GM19468 (cell line): ENCODE measurements around the gene PPARA.

Source experiments
- ATAC-seq: cut with Tn5 transposase; IDR thresholded peaks from one replicate; pipeline ENCODE4 v1.9.1; 2021; ENCODE audit warnings: mild to moderate bottlenecking, moderate library complexity, moderate number of reproducible peaks; ENCODE audit not compliant: unreplicated experiment; ENCODE audit errors: extremely low read depth

PPARA gene

DNA sequence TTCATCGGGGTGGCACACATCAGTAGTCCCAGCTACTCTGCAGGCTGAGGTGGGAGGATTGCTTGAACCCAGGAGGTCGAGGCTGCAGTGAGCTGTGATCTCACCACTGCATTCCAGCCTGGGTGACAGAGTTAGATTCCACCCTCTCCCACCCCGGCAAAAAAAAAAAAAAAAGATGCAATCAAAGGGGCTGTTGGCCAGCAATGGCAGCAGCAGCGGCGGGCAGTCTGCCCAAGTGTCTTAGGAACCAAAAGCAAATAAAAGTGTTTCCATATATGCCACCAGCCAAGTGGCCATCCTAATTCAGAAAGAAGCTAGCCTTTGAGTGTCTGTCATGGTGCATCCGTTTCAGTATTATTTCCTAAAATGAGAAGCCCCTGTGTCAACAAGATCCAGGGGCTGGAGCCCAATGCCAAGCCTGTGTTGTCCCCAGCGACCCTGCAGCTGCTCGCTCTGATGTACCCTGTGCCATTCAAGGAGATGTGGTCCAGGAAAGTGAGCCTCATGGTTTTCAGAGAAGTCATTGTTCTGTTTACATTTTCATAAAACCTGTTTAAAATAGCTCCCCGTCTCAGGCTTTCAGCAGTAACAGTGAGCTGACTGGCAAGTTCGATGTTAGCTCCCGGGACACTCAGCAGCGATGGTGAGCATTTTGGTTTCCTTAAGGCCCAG is 87.3 kb downstream of the PPARA start:
- no peak for ATAC-seq

GRCh38 chr22:46238541-46238940 is 88.2 kb downstream of the PPARA start:
- no peak for ATAC-seq

DNA sequence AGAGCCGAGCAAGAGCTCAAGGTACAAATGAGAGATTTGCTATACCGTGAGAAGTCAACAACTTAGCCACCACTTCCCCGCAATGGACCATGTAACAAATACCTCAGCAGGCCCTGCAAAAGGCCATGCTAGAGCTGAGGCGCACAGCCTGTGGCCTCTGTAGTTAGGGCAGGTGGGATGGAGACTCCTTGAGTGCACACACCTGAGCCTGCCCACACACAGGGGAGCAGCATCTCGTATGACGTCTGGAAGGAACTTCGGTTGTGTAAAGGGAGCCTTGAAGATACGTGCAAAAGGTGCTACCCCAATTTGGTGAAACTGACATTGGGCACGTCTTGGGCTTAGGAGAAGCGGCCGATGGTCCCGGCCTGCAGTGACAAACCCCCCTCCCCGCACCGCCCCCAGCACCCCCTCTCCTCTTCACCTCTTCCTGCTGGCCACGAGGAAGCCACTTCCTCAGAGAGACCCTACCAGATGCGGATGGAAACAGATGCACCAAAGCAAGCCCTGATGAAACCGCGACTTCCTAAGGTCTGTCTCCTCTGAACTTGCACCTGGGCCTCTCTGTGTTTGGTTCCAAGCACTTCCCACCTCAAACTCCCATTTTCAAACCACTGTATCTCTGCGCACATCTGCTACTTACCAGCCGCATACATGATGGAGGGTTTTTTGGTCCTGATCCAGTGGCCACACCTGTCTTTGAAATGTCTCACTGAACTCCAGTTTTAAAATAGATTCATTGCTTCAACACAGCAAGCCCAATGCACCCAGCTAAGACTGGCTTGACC is 89.1 kb downstream of the PPARA start:
- ATAC-seq: no peak

GRCh38 chr22:46240073-46240472 is 89.7 kb downstream of the PPARA start:
- no peak for ATAC-seq

- no peak for ATAC-seq
These were observed 90.2 kb downstream of the PPARA start for GRCh38 chr22:46240506-46240905.

DNA sequence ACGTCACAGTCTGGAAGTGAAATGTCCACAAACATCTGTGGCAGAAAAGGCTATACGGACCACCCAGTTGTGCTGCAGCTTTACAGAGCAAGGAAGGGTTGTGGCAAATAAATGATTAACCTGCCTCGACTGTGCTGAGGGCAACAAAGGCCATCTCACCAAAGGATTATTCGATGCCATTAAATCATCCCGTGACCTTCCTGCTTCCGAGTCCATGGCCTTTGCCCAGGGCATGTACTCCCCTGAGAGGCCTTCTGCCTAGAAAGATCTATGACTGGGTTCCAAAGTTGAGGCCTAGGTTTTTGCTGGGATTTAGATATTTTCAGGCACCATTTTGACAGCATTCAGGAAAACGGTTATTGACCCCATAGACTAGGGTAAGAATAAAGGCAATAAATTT is 90.6 kb downstream of the PPARA start:
- no peak for ATAC-seq

DNA sequence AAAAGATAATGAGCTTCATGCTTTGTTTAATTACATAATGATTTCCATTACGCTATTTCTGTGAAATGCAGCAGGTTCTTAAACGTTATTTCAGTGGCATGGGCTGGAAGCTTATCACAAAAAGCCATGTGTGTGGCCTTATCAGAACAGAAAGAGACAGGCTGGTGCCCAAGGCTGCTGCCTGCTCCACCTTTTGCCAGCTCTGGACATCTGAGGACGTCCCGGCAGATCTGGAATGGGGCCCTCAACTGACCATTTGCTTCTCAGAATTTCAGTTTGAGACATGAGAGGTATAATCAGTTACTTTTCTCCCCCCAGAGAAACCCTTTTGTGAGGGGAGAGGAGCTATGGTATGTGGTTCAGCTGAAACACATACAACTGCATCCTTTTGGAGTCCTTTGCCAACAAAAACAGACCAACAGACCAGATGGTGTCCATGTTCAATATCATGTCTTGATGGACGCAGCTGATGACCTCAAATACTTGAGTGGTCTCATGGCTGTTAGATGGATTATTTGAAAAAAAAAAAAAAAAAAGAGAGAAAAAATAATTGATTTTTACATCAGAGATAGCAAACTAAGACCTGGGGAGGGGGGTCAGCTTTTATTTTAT is 91.2 kb downstream of the PPARA start:
- no peak for ATAC-seq

- ATAC-seq: no peak
These were observed 91.8 kb downstream of the PPARA start for GRCh38 chr22:46242076-46242475.

DNA sequence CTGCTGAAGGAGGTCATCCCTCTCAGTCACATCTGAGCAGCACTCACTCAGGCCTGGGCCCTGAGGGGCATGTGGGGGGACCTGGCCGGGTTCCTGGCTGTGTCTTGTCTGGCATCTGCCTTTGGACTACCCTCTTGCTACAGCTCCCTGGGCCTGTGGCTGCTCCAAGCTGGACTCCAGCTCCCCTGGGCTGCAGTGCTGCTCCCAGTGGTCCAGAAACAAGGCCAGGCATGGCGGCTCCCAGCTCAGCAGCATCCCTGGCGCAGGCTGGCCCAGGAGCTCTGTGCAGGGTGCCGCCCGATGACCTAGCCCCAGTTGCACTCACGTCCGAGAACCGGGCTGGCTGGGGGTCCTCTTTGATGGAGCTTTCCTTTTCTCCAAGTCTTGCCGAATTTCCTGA is 94.4 kb downstream of the PPARA start:
- no peak for ATAC-seq

GRCh38 chr22:46245511-46245910 is 95.2 kb downstream of the PPARA start:
- no peak for ATAC-seq

DNA sequence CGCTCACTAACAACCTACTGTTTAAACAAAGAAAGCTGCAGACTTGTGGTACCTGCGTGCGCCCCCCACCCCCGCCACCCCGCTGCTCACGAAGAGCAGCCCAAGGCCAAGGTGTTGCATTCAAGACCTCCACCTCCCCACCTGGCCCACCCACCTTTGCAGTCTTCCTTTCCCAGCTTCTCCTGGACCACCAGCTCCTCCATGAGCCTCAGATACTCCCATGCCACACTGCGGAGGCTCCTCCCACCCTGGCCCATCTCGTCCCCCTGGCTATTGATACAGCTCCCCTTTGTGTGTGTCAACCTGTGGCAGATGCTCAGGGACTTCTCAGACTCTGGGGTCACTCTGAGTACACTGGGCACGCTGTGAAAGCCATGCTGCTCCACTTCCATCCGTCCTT is 95.9 kb downstream of the PPARA start:
- ATAC-seq: no peak

GRCh38 chr22:46247443-46247975 is 97.2 kb downstream of the PPARA start:
- no peak for ATAC-seq

- ATAC-seq: peak; percentile 48
These were observed 99.9 kb downstream of the PPARA start, which contains the start of gene CDPF1 for GRCh38 chr22:46250035-46250782. TSS of gene CDPF1 (minus strand) at chr22:46250293. CDS start at chr22:46248284, 2,009 bp downstream.

DNA sequence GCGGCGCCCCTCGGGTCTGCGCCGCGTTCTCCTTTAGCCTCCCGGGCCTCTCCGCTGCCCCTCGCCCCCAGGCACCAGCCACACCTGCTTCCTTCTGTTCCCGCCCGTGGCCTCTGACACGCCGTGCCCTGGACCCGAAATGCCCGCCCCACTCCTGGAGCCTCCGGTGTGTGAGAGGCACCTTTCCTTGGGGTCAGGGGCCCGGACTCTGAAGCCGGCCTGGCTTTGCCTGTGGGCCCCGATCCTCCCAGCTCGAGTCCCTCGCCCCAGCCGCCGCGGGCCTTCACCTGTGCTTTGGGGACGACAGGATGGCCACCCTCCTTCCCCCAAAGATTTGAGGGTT is 100.4 kb downstream of the PPARA start:
- ATAC-seq: no peak

DNA sequence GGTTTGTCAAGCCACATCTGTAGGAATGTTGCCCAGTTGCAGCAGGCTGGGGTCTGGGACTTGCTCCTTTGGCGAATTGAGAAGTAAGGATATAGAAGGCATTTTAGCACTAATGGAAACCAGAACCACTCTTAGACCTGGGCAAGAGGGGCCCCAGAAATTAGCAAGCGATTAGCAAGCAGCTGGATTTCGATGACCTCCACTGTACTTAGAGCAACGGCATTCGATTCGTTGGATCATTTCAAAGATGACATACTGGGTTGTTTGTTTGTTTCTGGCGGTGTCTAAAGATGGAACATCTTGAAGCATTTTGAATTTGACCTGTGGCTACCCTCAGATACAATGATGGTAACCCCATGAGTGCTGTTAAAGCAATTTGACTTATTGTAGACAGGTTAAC is 100.9 kb downstream of the PPARA start:
- no peak for ATAC-seq

DNA sequence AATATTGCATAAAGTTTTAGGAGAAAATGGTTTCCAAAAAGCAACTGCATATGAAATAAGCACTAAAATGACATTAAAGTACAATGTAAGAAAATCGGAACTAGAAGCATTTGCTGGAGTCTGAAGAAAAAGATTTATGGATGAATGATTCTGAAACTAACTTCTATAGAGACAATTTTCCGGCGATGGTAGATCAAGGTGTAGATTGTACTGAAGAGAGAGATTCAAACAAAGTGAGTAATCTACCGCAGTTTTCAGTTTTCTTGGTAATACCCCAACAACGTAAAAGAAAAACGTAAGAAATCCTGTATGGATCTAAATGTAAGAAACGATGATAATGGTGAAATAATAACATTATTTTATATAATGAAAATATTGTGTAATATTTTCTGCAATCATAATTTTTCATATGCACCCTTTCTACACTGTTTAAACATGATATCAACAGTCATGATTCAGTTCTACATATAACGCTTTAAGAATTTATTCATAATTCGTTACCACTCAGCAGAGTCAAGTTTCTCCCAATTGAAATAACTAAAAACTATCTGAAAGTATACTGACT is 101.6 kb downstream of the PPARA start:
- no peak for ATAC-seq

GRCh38 chr22:46256358-46256958 is 106.1 kb downstream of the PPARA start:
- ATAC-seq: no peak

GRCh38 chr22:46259374-46259773 is 109.0 kb downstream of the PPARA start:
- ATAC-seq: no peak

DNA sequence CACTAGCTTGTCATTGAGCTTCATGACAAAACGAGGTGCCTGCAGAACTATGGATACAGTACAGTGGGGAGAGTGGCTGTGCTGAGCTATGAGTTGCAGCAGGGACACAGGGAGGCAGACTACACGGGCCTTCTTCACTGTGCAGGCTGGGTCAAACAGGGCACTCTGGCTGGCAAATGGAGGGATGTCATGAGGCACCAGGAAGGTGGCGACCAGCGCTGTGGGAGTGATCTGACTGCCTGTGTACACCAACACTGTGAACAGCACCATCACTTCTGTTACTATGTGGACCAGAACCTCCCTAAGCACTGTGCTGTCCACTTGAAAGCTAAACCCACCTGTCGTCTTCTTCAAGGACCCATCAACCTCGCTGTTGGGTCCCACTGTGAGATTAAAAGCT is 109.7 kb downstream of the PPARA start:
- no peak for ATAC-seq
